DOHH2 (cell line): ENCODE data around the gene RNF215.

ENCODE experiments used
- H3F3A ChIP-seq: fragments of 200-600 bp; sonication (generic), shearing (Covaris generic); 2 replicates; pipeline ENCODE4 v1.6.0; 2016; ENCODE audit warnings: antibody characterized with exemption, mild to moderate bottlenecking; ENCODE audit not compliant: control insufficient read depth, insufficient read depth
- H3K27ac ChIP-seq: fragments of 200-600 bp; sonication (generic); 2 replicates; pipeline ENCODE4 v1.5.1; 2014; ENCODE audit warnings: low read depth, mild to moderate bottlenecking, low read length, moderate library complexity
- H3K27me3 ChIP-seq: fragments of 200-600 bp; sonication (generic); 2 replicates; pipeline ENCODE4 v1.6.1; 2014; ENCODE audit warnings: mild to moderate bottlenecking, low read length, mixed read lengths; ENCODE audit not compliant: control insufficient read depth
- H3K36me3 ChIP-seq: fragments of 200-600 bp; sonication (generic); 2 replicates; pipeline ENCODE4 v1.6.1; 2014; ENCODE audit warnings: mild to moderate bottlenecking, low read length, moderate library complexity, mixed read lengths; ENCODE audit not compliant: control insufficient read depth
- H3K4me1 ChIP-seq: fragments of 200-600 bp; sonication (generic); 2 replicates; pipeline ENCODE4 v1.6.1; 2014; ENCODE audit warnings: mild to moderate bottlenecking, low read length, mixed read lengths; ENCODE audit not compliant: control insufficient read depth
- H3K4me2 ChIP-seq: fragments of 200-600 bp; sonication (generic); 2 replicates; pipeline ENCODE4 v1.6.0; 2014; ENCODE audit warnings: mild to moderate bottlenecking, low read length, moderate library complexity
- H3K4me3 ChIP-seq: fragments of 200-600 bp; sonication (generic); 2 replicates; pipeline ENCODE4 v1.5.1; 2014; ENCODE audit warnings: mild to moderate bottlenecking, low read length, mixed read lengths
- H3K79me2 ChIP-seq: fragments of 200-600 bp; sonication (generic); 2 replicates; pipeline ENCODE4 v1.6.1; 2014; ENCODE audit warnings: mild to moderate bottlenecking, low read length, mixed read lengths; ENCODE audit not compliant: control insufficient read depth
- H3K9me2 ChIP-seq: fragments of 200-600 bp; sonication (generic); replicated peaks from 2 replicates; pipeline ENCODE4 v1.6.1; 2014; ENCODE audit warnings: mild to moderate bottlenecking, low read length, mixed read lengths; ENCODE audit not compliant: control insufficient read depth
- H3K9me3 ChIP-seq: fragments of 200-600 bp; sonication (generic); 2 replicates; pipeline ENCODE4 v1.6.1; 2014; ENCODE audit warnings: antibody characterized with exemption, low read length, mixed read lengths; ENCODE audit not compliant: control insufficient read depth, insufficient read depth
- H4K20me1 ChIP-seq: fragments of 200-600 bp; sonication (generic); 2 replicates; pipeline ENCODE4 v1.6.0; 2014; ENCODE audit warnings: low read depth, mild to moderate bottlenecking, antibody characterized with exemption, low read length, moderate library complexity; ENCODE audit not compliant: control insufficient read depth, insufficient read depth
- CTCF ChIP-seq: fragments of 200-600 bp; sonication (generic); IDR thresholded peaks from one replicate; pipeline ENCODE4 v1.5.1; 2014; ENCODE audit warnings: antibody characterized with exemption, mild to moderate bottlenecking, low read depth, low read length; ENCODE audit not compliant: poor library complexity, severe bottlenecking
- EZH2phosphoT487 ChIP-seq: fragments of 200-600 bp; sonication (generic); IDR thresholded peaks from 2 replicates; pipeline ENCODE4 v1.6.1; 2017; ENCODE audit warnings: borderline replicate concordance, mild to moderate bottlenecking, antibody characterized with exemption, low read length, moderate library complexity, mixed read lengths

Gene RNF215

GRCh38 chr22:30368420-30368819 is 18.8 kb downstream of the RNF215 start:
- H3K79me2 ChIP-seq, result no peaks in the 10 kb centered on the region
- H3K4me1 ChIP-seq, result no peaks in the 10 kb centered on the region
- no peaks in the 10 kb centered on the region for H3F3A ChIP-seq
- H3K27ac ChIP-seq, result no peak overlapping the region
- H3K27me3 ChIP-seq, result no peaks in the 10 kb centered on the region
- H3K9me3 ChIP-seq, result no peaks in the 10 kb centered on the region
- no peak for TF ChIP-seq CTCF
- TF ChIP-seq EZH2phosphoT487, result no peak
- H3K4me2 ChIP-seq, result no peak overlapping the region
- no peaks in the 10 kb centered on the region for H3K9me2 ChIP-seq
- no peaks in the 10 kb centered on the region for H4K20me1 ChIP-seq
- H3K4me3 ChIP-seq, result no peak overlapping the region
- H3K36me3 ChIP-seq, result no peaks in the 10 kb centered on the region

GRCh38 chr22:30365891-30366290 is 21.3 kb downstream of the RNF215 start:
- Histone ChIP-seq H3K4me2 (no peak overlapping the region), H3K79me2 (no peaks in the 10 kb centered on the region), H3K27me3 (no peaks in the 10 kb centered on the region), H3K9me2 (no peaks in the 10 kb centered on the region), H3K4me3 (no peak overlapping the region), H3K36me3 (no peaks in the 10 kb centered on the region), H4K20me1 (no peaks in the 10 kb centered on the region), H3K4me1 (no peaks in the 10 kb centered on the region), H3K9me3 (no peaks in the 10 kb centered on the region), H3K27ac (no peak overlapping the region), H3F3A (no peaks in the 10 kb centered on the region)
- TF ChIP-seq CTCF, result no peak

GRCh38 chr22:30362651-30363281 is 24.4 kb downstream of the RNF215 start:
- no peaks in the 10 kb centered on the region for H3K4me1 ChIP-seq
- H3K9me2 ChIP-seq, result no peaks in the 10 kb centered on the region
- no peaks in the 10 kb centered on the region for H3K36me3 ChIP-seq
- no peak overlapping the region for H3K4me3 ChIP-seq
- TF ChIP-seq CTCF, result no peak
- no peak for TF ChIP-seq EZH2phosphoT487
- no peaks in the 10 kb centered on the region for H3K79me2 ChIP-seq
- H3K27me3 ChIP-seq, result no peaks in the 10 kb centered on the region
- H3K4me2 ChIP-seq, result no peak overlapping the region
- H4K20me1 ChIP-seq, result no peaks in the 10 kb centered on the region
- no peak overlapping the region for H3K27ac ChIP-seq
- H3K9me3 ChIP-seq, result no peaks in the 10 kb centered on the region
- H3F3A ChIP-seq, result no peaks in the 10 kb centered on the region
